Measurements from ENCODE around the gene SLC17A9.

The SLC17A9 gene

GRCh38 chr20:62920039-62920645, 32.4 kb upstream of the SLC17A9 start:
- DNase-seq (ENCODE audit: low read depth), result no peak
- TF ChIP-seq CTCF (IDR thresholded peaks at IDR 0.05; ENCODE audit: insufficient read depth, low read depth, low read length, missing control alignments), result no peak
- no peak overlapping the region for H3K4me3 ChIP-seq (ENCODE audit: low read length)

DNA sequence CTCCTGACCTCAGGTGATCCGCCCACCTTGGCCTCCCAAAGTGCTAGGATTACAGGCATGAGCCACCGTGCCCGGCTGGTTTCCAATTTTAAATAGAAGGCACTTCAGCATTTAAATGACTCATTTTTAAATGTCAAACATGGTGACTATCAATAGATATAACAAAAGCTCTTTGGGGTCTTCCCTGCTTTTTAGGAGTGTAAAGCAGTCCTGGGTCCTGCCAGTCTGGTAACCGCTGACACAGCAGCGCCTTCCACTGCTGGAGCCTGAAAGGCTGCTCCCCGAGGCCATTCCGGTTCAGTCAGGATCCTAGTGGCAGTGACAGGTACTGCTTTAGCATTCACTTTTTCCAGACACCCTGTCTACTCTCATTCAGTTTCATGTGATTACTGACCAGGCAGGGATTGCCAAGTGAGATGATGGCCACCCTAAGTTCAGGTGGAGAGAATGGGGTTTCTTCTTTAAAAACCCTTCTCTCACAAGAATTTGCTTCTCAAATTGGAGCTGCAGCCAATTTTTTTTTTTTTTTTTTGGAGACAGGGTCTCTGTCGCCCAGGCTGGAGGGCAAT, 31.3 kb upstream of the SLC17A9 start:
- TF ChIP-seq CTCF (IDR thresholded peaks at IDR 0.05; ENCODE audit: insufficient read depth, low read depth, low read length, missing control alignments), result peak; percentile 81
- DNase-seq (ENCODE audit: low read depth), result peak; percentile 85
- no peak overlapping the region for H3K4me3 ChIP-seq (ENCODE audit: low read length)

DNA sequence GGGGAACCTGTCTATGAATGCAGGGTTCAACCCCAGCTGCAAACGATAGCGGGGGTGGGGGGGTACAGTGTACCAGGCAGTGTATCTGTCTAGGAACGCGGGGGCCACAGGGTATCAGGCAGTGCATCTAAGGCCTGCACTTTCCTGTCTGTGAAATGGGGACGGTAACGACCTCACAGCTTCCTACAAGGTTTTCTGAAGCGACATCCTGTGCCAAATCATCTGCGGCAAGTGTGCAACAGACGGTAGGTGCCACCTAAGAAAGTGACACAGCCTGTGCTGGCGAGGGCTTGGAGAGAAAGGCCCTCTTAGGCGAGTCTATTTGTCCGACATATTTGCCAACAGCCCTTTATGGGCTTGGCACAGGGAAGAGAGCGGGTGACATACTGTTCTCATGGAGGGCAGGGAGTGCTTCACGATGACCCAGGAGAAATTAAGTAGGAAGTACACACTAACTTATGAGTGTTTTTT, 30.0 kb upstream of the SLC17A9 start:
- no peak for TF ChIP-seq CTCF (IDR thresholded peaks at IDR 0.05; ENCODE audit: insufficient read depth, low read depth, low read length, missing control alignments)
- no peak for DNase-seq (ENCODE audit: low read depth)
- no peak overlapping the region for H3K4me3 ChIP-seq (ENCODE audit: low read length)

GRCh38 chr20:62923059-62923668, 29.3 kb upstream of the SLC17A9 start:
- DNase-seq (ENCODE audit: low read depth), result peak; percentile 93
- peak overlapping the region; percentile 93 for H3K4me3 ChIP-seq (ENCODE audit: low read length)

- peak overlapping the region; percentile 93 for H3K4me3 ChIP-seq (ENCODE audit: low read length)
- TF ChIP-seq CTCF (IDR thresholded peaks at IDR 0.05; ENCODE audit: insufficient read depth, low read depth, low read length, missing control alignments), result no peak
- no peak for DNase-seq (ENCODE audit: low read depth)
These were observed 28.7 kb upstream of the SLC17A9 start for GRCh38 chr20:62923669-62924441.

GRCh38 chr20:62924442-62925075, 27.9 kb upstream of the SLC17A9 start:
- H3K4me3 ChIP-seq (ENCODE audit: low read length), result peak overlapping the region; percentile 93
- peak; percentile 93 for DNase-seq (ENCODE audit: low read depth)
- no peak for TF ChIP-seq CTCF (IDR thresholded peaks at IDR 0.05; ENCODE audit: insufficient read depth, low read depth, low read length, missing control alignments)

DNA sequence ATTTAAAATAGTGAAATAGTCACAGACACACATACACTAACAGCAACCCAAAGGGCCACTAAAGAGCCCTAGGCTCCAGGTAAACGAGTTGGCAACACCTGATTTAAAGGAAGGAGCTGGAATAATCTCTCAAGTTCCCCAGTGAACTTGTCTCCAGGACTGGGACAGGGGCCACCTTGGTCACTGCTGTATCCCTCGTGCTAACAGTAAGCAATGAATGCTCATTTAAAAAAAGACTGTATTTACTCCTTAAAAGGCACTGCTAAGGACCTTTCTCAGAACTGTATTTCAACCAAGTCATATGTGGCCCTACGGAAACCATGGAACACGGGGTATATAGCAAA, 27.5 kb upstream of the SLC17A9 start:
- H3K4me3 ChIP-seq (ENCODE audit: low read length), result peak overlapping the region; percentile 93
- TF ChIP-seq CTCF (IDR thresholded peaks at IDR 0.05; ENCODE audit: insufficient read depth, low read depth, low read length, missing control alignments), result no peak
- no peak for DNase-seq (ENCODE audit: low read depth)
